Endodermal cell (in vitro differentiated cells): ENCODE data around the gene MLN. TPM values are rescaled to one million over a fixed set of nuclear protein-coding genes. Genes with fewer than 3 reads are reported as not detected.

Experiments used
- DNase-seq: peaks from one replicate; pipeline ENCODE4 v3.0.0-alpha.2; 2017
- H3K27ac ChIP-seq: 2 replicates; pipeline ENCODE4 v1.5.1; 2013; ENCODE audit warnings: mild to moderate bottlenecking, low read depth, low read length, moderate library complexity
- H3K27me3 ChIP-seq: 2 replicates; pipeline ENCODE4 v1.6.1; 2013; ENCODE audit warnings: mild to moderate bottlenecking, low read length, moderate library complexity; ENCODE audit not compliant: insufficient read depth, control insufficient read depth, poor library complexity, severe bottlenecking
- H3K36me3 ChIP-seq: 2 replicates; pipeline ENCODE4 v1.7.0; 2013; ENCODE audit warnings: mild to moderate bottlenecking, low read length, moderate library complexity; ENCODE audit not compliant: control insufficient read depth, insufficient read depth
- H3K4me1 ChIP-seq: one replicate; pipeline ENCODE4 v1.7.0; 2013; ENCODE audit warnings: low read length; ENCODE audit not compliant: control insufficient read depth, insufficient read depth
- H3K4me3 ChIP-seq: 2 replicates; pipeline ENCODE4 v1.5.1; 2013; ENCODE audit warnings: mild to moderate bottlenecking, low read length, moderate library complexity
- H3K9ac ChIP-seq: 2 replicates; pipeline ENCODE4 v1.6.1; 2013; ENCODE audit warnings: mild to moderate bottlenecking, low read length, moderate library complexity; ENCODE audit not compliant: poor library complexity, severe bottlenecking; ENCODE audit errors: extremely low read depth
- H3K9me3 ChIP-seq: 2 replicates; pipeline ENCODE4 v1.6.1; 2013; ENCODE audit warnings: mild to moderate bottlenecking, low read length, moderate library complexity; ENCODE audit not compliant: control insufficient read depth
- H3K27ac Mint-ChIP-seq: 2 replicates; pipeline ENCODE4 v1.8.0; 2020; ENCODE audit warnings: mixed read lengths
- H3K27me3 Mint-ChIP-seq: 2 replicates; pipeline ENCODE4 v1.8.0; 2021; ENCODE audit warnings: mild to moderate bottlenecking, mixed read lengths; ENCODE audit not compliant: insufficient read depth
- H3K36me3 Mint-ChIP-seq: 2 replicates; pipeline ENCODE4 v1.8.0; 2020; ENCODE audit warnings: low read depth, mixed read lengths
- H3K4me1 Mint-ChIP-seq: 2 replicates; pipeline ENCODE4 v1.8.0; 2020; ENCODE audit warnings: mixed read lengths
- H3K4me3 Mint-ChIP-seq: 2 replicates; pipeline ENCODE4 v1.8.0; 2020; ENCODE audit warnings: mild to moderate bottlenecking, moderate library complexity, mixed read lengths
- H3K9me3 Mint-ChIP-seq: 2 replicates; pipeline ENCODE4 v1.8.0; 2020; ENCODE audit warnings: mild to moderate bottlenecking, mixed read lengths
- WGBS, 2 experiments: methylation state at CpG; one replicate each; pipeline versions ENCODE4 v1.1.5 to v1.1.7; 2013; ENCODE audit warnings: missing lambda C conversion rate in 2 of 2, mixed read lengths in 1 of 2; ENCODE audit not compliant: insufficient coverage in 1 of 2, insufficient read length in 1 of 2; 5-methylcytosine and 5-hydroxymethylcytosine counted together
- total RNA-seq, 2 donors: library from RNA; stranded (reverse); fragmentation: NEBNext Ultra II Directional in 1 of 2; extraction: Animal tissue kit (Norgen Biotek cat#: 25700) in 1 of 2; gene quantifications; 2 replicates in 1 of 2; 3 replicates in 1 of 2; pipeline ENCODE4 v1.2.1, GENCODE V29; 2021
- TF ChIP-seq, protein P1 (sequence below): fragments of 200-600 bp; sonication (generic); conservative IDR thresholded peaks from 2 replicates; pipeline ENCODE4 v1.5.0; 2021; ENCODE audit warnings: antibody characterized with exemption, mild to moderate bottlenecking

MLN gene
- total RNA-seq, 2 donors from 2014 or later, result not detected

DNA sequence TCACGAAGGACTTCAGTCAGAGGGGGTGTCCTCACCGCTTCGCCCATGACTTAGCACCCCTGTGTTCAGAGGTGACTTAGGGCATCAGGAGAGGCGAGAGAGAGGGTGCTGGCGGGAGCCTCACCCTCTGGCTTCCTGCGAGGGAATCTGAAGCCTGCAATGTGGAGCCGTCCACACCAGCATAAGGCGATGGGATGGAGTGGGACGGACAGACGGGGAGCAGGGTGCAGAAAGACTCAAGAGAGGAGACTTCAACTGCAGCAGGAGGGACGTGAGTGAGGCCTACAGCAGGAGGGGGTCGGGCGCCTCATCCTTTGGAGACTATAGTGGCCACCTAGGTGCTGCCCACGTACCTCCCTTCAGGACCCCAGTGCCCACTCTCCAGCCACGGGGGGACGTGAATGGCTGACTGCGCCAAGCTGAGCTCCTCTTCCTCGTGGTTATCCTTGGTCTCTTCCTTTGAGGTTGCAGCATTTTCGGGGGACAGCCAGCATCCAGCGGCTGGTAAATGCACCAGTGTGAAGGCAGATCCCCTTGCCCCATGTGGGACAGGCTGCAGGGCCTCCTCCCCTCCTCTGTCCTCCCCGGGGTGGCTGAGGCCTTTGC, 26.9 kb upstream of the MLN start:
- Histone ChIP-seq H3K9me3 (peaks cover 6% of the 10 kb centered on the region), H3K4me3 (no peak overlapping the region), H3K36me3 (no peaks in the 10 kb centered on the region), H3K27ac (no peak overlapping the region), H3K4me1 (peaks cover 12% of the 10 kb centered on the region), H3K27me3 (no peaks in the 10 kb centered on the region), H3K9ac (no peak overlapping the region)
- peaks cover 34% of the 10 kb centered on the region for H3K4me1 Mint-ChIP-seq
- 91 to 96% methylated on average over 20 to 21 of the region's 21 CpGs for WGBS, 2 experiments
- peaks cover 26% of the 10 kb centered on the region for H3K9me3 Mint-ChIP-seq
- H3K27me3 Mint-ChIP-seq, result peaks cover 15% of the 10 kb centered on the region
- DNase-seq, result no peak
- H3K36me3 Mint-ChIP-seq, result no peaks in the 10 kb centered on the region
- H3K4me3 Mint-ChIP-seq, result no peak overlapping the region
- H3K27ac Mint-ChIP-seq, result no peak overlapping the region
- TF ChIP-seq, protein P1, sequence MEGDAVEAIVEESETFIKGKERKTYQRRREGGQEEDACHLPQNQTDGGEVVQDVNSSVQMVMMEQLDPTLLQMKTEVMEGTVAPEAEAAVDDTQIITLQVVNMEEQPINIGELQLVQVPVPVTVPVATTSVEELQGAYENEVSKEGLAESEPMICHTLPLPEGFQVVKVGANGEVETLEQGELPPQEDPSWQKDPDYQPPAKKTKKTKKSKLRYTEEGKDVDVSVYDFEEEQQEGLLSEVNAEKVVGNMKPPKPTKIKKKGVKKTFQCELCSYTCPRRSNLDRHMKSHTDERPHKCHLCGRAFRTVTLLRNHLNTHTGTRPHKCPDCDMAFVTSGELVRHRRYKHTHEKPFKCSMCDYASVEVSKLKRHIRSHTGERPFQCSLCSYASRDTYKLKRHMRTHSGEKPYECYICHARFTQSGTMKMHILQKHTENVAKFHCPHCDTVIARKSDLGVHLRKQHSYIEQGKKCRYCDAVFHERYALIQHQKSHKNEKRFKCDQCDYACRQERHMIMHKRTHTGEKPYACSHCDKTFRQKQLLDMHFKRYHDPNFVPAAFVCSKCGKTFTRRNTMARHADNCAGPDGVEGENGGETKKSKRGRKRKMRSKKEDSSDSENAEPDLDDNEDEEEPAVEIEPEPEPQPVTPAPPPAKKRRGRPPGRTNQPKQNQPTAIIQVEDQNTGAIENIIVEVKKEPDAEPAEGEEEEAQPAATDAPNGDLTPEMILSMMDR, result no peak

DNA sequence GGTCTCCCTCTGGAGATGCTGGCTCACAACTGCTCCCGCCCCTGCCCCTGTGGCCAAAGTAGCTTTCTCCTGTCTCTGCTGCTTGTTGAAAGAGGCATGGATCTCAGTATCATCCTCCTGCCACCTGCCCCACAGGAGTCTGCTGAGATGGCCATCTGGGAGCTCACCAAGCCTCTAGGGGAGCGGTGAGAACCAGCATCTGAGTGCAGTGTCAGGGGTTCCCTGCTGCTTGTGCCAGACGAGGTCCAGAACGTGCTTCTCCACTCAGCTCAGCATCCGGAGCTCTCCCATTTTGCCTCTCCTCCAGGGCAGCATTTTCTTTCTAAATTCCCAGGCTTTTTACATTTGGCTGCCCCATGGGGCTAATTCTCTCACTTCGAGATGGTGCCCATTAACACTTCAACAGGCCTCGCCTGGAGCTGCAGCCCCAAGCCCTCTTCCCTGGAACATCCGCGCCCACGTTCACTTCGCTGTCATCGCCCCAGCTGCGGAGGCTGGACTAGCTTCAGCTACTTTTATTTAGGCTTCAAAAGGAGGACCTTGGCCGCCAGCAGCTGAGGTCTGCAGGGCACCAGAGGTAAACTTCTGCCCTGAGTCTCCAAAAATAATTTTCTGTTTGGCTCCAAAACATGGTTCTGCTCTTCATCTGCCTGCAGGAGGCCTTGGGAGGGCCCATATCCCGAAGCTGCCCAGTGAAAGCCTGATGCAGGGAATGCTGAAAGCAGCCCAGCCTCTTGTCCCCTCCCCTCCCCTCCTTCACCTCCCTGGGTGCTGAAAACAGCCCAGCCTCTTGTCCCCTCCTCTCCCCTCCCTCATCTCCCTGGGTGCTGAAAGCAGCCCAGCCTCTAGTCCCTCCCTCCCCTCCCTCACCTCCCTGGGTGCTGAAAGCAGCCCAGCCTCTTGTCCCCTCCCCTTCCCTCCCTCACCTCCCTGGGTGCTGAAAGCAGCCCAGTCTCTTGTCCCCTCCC, 25.2 kb upstream of the MLN start:
- H3K27me3 ChIP-seq, result no peaks in the 10 kb centered on the region
- H3K4me1 ChIP-seq, result peaks cover 12% of the 10 kb centered on the region
- no peaks in the 10 kb centered on the region for H3K36me3 ChIP-seq
- H3K27ac ChIP-seq, result no peak overlapping the region
- H3K9me3 Mint-ChIP-seq, result peaks cover 17% of the 10 kb centered on the region
- H3K4me3 ChIP-seq, result no peak overlapping the region
- peak overlapping the region; percentile 23 for H3K4me3 Mint-ChIP-seq
- peak overlapping the region; percentile 23 for H3K27ac Mint-ChIP-seq
- peaks cover 6% of the 10 kb centered on the region for H3K9me3 ChIP-seq
- DNase-seq, result peak; percentile 90
- H3K4me1 Mint-ChIP-seq, result peaks cover 34% of the 10 kb centered on the region
- H3K9ac ChIP-seq, result no peak overlapping the region
- no peaks in the 10 kb centered on the region for H3K36me3 Mint-ChIP-seq
- TF ChIP-seq, protein P1, result no peak
- 32 to 35% methylated on average over 15 of the region's 15 CpGs for WGBS, 2 experiments
- peaks cover 15% of the 10 kb centered on the region for H3K27me3 Mint-ChIP-seq

DNA sequence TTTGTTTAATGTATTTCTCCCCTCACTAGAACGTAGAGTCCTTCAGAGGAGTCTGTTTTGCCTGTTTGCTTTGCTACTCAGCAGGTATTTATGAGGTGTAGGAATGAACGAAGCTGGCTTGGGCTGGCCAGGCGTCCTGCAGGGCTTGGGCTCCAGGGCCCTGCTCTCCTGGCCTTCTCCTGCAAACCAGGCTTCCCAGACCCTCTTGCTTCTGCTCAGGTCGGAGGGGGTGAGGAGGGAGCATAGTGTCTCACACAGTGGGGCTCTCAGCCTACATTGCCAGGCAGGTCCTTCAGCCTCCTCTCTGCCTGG, 24.6 kb upstream of the MLN start:
- Mint-ChIP-seq H3K27me3 (peaks cover 12% of the 10 kb centered on the region), H3K4me1 (peaks cover 34% of the 10 kb centered on the region), H3K4me3 (no peak overlapping the region), H3K27ac (peak overlapping the region; percentile 23), H3K9me3 (peaks cover 11% of the 10 kb centered on the region), H3K36me3 (no peaks in the 10 kb centered on the region)
- H3K4me3 ChIP-seq, result no peak overlapping the region
- H3K27ac ChIP-seq, result no peak overlapping the region
- WGBS, 2 experiments, result 17 to 54% methylated on average over 1 to 4 of the region's 4 CpGs
- TF ChIP-seq, protein P1, result peak; percentile 1
- H3K9ac ChIP-seq, result no peak overlapping the region
- H3K27me3 ChIP-seq, result no peaks in the 10 kb centered on the region
- H3K4me1 ChIP-seq, result peaks cover 12% of the 10 kb centered on the region
- H3K36me3 ChIP-seq, result no peaks in the 10 kb centered on the region
- peaks cover under 1% of the 10 kb centered on the region for H3K9me3 ChIP-seq
- no peak for DNase-seq
